Measurements from ENCODE around the gene IFNLR1.

IFNLR1 gene

GRCh38 chr1:24150234-24151174, 36.6 kb downstream of the IFNLR1 start:
- TF ChIP-seq CTCF (IDR thresholded peaks at IDR 0.05), result peak; percentile 64

- no peak for TF ChIP-seq CTCF (IDR thresholded peaks at IDR 0.05)
These were observed 37.2 kb downstream of the IFNLR1 start for GRCh38 chr1:24149866-24150233.

DNA sequence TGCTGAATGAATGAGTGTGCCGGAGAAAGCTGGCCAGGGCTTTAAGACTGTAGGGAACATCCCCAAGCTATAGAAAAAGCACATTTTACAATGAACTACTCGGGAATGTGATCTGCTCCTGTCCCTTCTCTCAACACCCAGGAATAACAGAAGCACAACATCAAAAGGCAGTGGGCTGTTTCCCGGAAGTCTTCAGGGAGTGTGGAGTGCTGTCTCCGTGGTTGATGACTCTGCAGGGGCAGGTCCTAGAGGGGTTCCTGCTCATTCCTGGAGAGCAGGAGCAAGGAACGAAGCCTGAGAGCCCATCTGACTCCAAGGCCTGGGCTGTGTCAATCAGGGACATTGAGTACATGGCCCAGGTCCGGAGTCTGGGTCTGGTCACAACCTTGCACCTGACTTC, 39.3 kb downstream of the IFNLR1 start:
- no peak for TF ChIP-seq CTCF (IDR thresholded peaks at IDR 0.05)

DNA sequence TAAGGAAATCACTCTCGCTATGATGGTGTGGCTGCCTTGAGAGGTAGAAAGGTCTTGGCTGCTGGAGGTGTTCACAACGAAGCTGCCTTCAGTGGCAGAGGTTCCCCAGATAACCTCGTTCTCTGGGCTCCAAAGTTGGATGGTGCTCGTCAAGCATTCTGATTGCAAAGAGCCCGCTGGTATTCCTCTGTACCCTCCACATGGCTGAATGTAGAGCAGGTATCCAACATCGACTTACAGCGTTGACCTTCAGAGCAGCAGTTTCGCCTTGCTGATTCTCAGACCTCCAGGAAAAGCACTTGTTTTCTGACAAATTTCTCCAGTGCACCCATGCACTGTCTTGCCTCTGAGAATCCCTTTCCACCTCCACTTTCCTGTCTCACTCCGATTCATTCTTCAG, 39.9 kb downstream of the IFNLR1 start:
- no peak for TF ChIP-seq CTCF (IDR thresholded peaks at IDR 0.05)

GRCh38 chr1:24142546-24143534, 44.2 kb downstream of the IFNLR1 start, which contains the start of gene IL22RA1:
Gene IL22RA1 (minus strand): TSS chr1:24143140. CDS start chr1:24143082, 58 bp downstream.
- TF ChIP-seq CTCF (IDR thresholded peaks at IDR 0.05), result no peak

DNA sequence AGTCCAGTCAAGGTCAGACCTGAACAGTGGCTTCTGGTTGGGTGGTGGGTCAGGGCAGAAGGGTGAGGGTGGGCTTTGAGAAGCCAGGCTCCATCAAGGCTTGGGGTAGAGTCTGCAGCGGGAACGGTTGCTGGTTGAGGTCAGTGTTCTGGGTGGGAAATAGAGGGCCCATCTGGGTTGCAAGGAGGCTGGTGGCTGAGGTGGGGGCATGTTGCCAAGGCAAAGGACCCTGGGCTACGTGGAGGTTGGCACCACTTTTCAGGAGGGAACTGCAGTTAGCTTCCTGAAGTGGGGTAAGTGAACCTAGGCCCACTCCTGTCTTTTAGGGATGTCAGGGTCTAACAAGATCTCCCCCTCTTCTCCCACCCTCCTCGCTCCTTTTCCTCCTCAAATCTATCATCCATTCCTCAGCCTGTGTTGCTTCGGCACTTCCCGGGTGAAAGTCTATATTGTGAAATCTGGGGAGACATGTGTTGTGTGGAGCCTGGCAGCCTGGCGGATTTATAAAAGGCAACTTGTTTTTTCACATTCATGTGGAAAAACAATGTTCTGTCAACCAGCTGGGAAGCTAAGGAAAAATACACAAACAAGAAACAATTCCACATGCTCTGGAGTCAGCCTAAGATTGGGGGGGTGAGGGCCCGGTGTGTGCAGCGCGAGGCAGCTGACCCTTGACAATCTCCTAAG, 45.6 kb downstream of the IFNLR1 start:
- TF ChIP-seq CTCF (IDR thresholded peaks at IDR 0.05), result no peak

GRCh38 chr1:24140741-24141181, 46.3 kb downstream of the IFNLR1 start:
- no peak for TF ChIP-seq CTCF (IDR thresholded peaks at IDR 0.05)
